ENCODE results near the gene PRDM2.

PRDM2 gene

DNA sequence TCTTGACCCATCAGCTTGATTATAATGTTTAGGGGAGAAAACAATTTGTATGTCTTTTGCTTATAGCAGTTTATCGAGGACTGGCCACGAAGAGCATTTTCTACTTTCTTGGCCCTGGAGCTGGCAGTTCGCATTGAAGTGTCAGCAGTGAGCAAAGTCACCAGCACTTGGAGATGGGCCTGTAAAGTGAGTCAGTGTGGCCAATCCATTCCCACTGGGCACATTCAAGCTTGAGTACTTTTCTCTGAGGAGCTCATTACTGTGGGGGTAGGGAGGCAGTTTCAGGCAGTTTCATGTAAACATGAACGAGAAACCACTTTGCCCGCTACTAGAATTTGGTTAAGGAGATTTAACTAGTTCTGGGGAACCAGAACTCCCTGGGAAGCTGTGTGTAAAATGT lies 164.8 kb downstream of the PRDM2 start:
- H3K9me3 Mint-ChIP-seq, result no peaks in the 10 kb centered on the region

DNA sequence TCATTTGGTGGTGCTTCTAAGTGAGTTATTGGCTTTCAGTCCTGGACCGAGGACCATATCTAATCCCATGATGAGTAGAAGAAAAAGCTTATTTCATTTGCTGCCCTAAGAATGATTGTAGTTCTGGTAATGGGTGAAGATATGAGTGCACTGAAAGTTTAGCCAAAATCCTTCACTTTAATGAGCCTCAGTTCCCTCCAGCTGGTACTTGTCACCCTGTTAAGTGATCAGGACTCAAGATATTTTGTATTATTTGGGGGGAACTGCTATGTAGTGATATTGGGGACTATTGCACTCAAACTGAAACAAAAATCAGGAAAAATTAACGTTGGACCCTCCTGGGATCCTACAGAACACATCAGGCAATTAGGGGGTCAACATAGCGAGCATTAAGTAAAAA lies 165.9 kb downstream of the PRDM2 start:
- TF ChIP-seq, protein P1, sequence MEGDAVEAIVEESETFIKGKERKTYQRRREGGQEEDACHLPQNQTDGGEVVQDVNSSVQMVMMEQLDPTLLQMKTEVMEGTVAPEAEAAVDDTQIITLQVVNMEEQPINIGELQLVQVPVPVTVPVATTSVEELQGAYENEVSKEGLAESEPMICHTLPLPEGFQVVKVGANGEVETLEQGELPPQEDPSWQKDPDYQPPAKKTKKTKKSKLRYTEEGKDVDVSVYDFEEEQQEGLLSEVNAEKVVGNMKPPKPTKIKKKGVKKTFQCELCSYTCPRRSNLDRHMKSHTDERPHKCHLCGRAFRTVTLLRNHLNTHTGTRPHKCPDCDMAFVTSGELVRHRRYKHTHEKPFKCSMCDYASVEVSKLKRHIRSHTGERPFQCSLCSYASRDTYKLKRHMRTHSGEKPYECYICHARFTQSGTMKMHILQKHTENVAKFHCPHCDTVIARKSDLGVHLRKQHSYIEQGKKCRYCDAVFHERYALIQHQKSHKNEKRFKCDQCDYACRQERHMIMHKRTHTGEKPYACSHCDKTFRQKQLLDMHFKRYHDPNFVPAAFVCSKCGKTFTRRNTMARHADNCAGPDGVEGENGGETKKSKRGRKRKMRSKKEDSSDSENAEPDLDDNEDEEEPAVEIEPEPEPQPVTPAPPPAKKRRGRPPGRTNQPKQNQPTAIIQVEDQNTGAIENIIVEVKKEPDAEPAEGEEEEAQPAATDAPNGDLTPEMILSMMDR (IDR thresholded peaks at IDR 0.05; ENCODE audit: unreplicated experiment in 3 of 3), result no peak
- H3K27ac Mint-ChIP-seq, result no peak overlapping the region
- H3K36me3 Mint-ChIP-seq (ENCODE audit: low read depth), result no peaks in the 10 kb centered on the region
- H3K4me1 Mint-ChIP-seq, result no peaks in the 10 kb centered on the region
- no peaks in the 10 kb centered on the region for H3K9me3 Mint-ChIP-seq
- H3K27me3 Mint-ChIP-seq (ENCODE audit: low read depth), result peaks cover 8% of the 10 kb centered on the region
- no peak overlapping the region for H3K4me3 Mint-ChIP-seq

More for the DNA sequence above, 164.8 kb downstream of the PRDM2 start:
- Mint-ChIP-seq H3K4me3 (no peak overlapping the region), H3K4me1 (no peaks in the 10 kb centered on the region), H3K27ac (no peak overlapping the region), H3K36me3 (ENCODE audit: low read depth) (no peaks in the 10 kb centered on the region), H3K27me3 (ENCODE audit: low read depth) (peaks cover 4% of the 10 kb centered on the region)
- TF ChIP-seq, protein P1 (IDR thresholded peaks at IDR 0.05; ENCODE audit: unreplicated experiment in 3 of 3), result no peak

DNA sequence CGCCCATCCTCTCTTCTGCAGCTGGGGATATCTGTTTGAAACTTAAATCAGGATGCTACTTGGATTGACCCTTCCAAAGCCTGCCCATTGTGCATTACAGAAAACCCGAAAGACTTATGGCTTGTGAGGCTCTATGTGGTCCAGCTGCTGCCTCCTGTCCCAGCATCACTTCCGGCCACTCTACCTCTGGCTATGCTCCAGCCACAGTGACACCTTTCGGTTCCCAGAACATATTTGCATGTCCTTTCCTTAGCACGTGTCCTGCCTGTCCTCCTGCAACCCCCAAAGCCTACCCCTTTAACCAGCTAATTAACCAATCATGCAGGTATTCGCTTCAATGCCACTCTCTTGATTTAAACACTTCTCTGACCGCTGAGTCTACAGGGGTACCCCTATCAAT lies 167.6 kb downstream of the PRDM2 start:
- Mint-ChIP-seq H3K36me3 (ENCODE audit: low read depth) (no peaks in the 10 kb centered on the region), H3K27me3 (ENCODE audit: low read depth) (peaks cover 4% of the 10 kb centered on the region), H3K27ac (no peak overlapping the region), H3K9me3 (peaks cover 4% of the 10 kb centered on the region), H3K4me1 (no peaks in the 10 kb centered on the region), H3K4me3 (no peak overlapping the region)
- TF ChIP-seq, protein P1 (IDR thresholded peaks at IDR 0.05; ENCODE audit: unreplicated experiment in 3 of 3), result no peak

DNA sequence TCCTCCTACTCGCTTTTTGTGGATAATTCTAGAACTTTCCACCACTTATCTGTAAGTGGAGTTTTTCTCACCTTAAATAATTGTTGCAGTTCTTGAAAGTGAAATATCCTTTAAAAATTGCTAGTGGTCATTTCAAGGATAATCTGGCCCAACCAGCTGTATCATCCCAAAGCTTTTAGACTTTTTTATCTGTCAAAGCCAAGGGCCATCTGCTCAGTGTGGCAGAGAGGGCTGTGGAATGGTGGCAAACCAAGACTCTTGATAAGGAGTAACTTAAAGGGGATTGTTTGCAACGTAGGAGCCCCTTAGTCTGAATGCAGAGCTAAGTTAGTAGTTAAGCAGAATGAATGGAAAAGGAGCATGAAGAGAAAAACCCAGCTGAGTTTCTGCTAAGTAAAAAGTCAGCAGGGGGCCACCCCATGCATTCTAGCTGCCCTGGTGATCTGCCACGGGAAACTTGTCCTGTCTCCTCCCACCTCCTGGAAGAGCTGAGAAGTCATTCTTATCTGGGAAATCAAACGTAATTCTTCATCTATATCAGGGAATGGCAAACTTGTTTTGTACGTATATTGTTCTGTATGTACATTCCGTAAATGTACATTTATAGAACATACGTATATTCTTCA lies 169.3 kb downstream of the PRDM2 start:
- peaks cover 8% of the 10 kb centered on the region for H3K9me3 Mint-ChIP-seq
- H3K36me3 Mint-ChIP-seq (ENCODE audit: low read depth), result no peaks in the 10 kb centered on the region
- peaks cover 9% of the 10 kb centered on the region for H3K27me3 Mint-ChIP-seq (ENCODE audit: low read depth)
- H3K4me1 Mint-ChIP-seq, result peaks cover 7% of the 10 kb centered on the region
- H3K27ac Mint-ChIP-seq, result no peak overlapping the region
- H3K4me3 Mint-ChIP-seq, result no peak overlapping the region
- TF ChIP-seq, protein P1 (IDR thresholded peaks at IDR 0.05; ENCODE audit: unreplicated experiment in 3 of 3), result no peak

DNA sequence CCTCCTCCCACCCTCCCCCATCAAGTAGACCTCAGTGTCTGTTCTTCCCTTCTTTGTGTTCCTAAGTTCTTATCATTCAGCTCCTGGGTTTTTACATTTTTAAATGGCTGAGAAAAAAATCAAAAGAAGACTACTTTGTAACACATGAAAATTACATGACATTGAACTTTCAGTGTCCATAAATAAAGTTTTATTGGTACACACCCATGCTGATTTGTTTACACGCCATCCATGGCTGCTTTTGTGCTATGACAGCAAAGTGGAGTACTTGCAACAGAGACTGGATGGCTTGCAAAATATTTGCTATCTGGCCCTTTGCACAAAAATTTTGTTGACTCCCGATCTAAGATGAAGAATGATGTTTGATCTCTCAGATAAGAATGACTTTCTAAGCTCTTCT lies 171.4 kb downstream of the PRDM2 start:
- no peak overlapping the region for H3K27ac Mint-ChIP-seq
- peaks cover 7% of the 10 kb centered on the region for H3K4me1 Mint-ChIP-seq
- H3K27me3 Mint-ChIP-seq (ENCODE audit: low read depth), result peaks cover 9% of the 10 kb centered on the region
- H3K4me3 Mint-ChIP-seq, result no peak overlapping the region
- H3K36me3 Mint-ChIP-seq (ENCODE audit: low read depth), result no peaks in the 10 kb centered on the region
- TF ChIP-seq, protein P1 (IDR thresholded peaks at IDR 0.05; ENCODE audit: unreplicated experiment in 3 of 3), result no peak
- peaks cover 10% of the 10 kb centered on the region for H3K9me3 Mint-ChIP-seq

DNA sequence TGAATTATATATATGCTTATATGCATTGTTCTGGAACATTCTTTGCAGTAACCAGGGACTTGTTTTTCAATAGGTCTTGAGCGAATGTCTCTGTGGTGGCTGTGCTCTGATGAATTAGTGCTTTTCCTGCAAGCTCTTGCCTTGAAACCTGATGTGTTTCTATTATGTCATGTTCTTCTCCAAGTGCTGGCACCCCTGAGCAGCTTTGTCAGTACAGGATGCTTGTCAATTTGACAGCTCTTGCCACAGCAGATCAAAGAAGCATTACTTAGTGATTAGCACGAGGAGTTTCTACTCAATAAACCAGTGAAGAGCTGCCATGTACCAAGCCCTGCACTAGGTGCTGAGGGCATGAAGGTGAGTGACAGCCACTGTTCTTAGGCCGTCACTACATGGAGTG lies 171.9 kb downstream of the PRDM2 start:
- H3K4me3 Mint-ChIP-seq, result no peak overlapping the region
- H3K27me3 Mint-ChIP-seq (ENCODE audit: low read depth), result peaks cover 9% of the 10 kb centered on the region
- no peaks in the 10 kb centered on the region for H3K36me3 Mint-ChIP-seq (ENCODE audit: low read depth)
- TF ChIP-seq, protein P1 (IDR thresholded peaks at IDR 0.05; ENCODE audit: unreplicated experiment in 3 of 3), result no peak
- peaks cover 7% of the 10 kb centered on the region for H3K4me1 Mint-ChIP-seq
- H3K27ac Mint-ChIP-seq, result no peak overlapping the region
- H3K9me3 Mint-ChIP-seq, result peaks cover 10% of the 10 kb centered on the region

Measured in nephron (organoid).